SU-DHL-6 (cell line): Measurements from ENCODE around the gene MYO18A.

Experiments used
- CTCF ChIP-seq: fragments of 200-600 bp; sonication (generic); IDR thresholded peaks from one replicate; pipeline ENCODE4 v1.5.1; 2017; ENCODE audit warnings: antibody characterized with exemption, mild to moderate bottlenecking, low read length, moderate library complexity; ENCODE audit not compliant: insufficient read depth, poor library complexity, severe bottlenecking
- EZH2phosphoT487 ChIP-seq: fragments of 200-600 bp; sonication (generic), shearing (Covaris generic); conservative IDR thresholded peaks from 2 replicates; pipeline ENCODE4 v1.6.1; 2018; ENCODE audit warnings: mild to moderate bottlenecking, antibody characterized with exemption, low read length, moderate library complexity, mixed read lengths

- TF ChIP-seq CTCF (no peak), EZH2phosphoT487 (no peak)
These were observed 143.6 kb downstream of the MYO18A start for GRCh38 chr17:29036584-29036983.
